RPMI7951 (cell line): Measurements from ENCODE around the gene LRRC15. TPM values are rescaled to one million over a fixed set of nuclear protein-coding genes. Genes with fewer than 3 reads are reported as not detected.

Source experiments
- DNase-seq: peaks from one replicate; pipeline ENCODE4 v3.0.0-alpha.2; 2012; ENCODE audit warnings: low read depth
- total RNA-seq: library from RNA; depleted of rRNA; stranded (reverse); fragments of >200 nt; shearing (Covaris generic); gene quantifications from 2 replicates; pipeline ENCODE4 v1.2.3, GENCODE V29; 2014; rRNA removed

The LRRC15 gene
- total RNA-seq: 93.4 and 95.0 TPM in 2 replicates

DNA sequence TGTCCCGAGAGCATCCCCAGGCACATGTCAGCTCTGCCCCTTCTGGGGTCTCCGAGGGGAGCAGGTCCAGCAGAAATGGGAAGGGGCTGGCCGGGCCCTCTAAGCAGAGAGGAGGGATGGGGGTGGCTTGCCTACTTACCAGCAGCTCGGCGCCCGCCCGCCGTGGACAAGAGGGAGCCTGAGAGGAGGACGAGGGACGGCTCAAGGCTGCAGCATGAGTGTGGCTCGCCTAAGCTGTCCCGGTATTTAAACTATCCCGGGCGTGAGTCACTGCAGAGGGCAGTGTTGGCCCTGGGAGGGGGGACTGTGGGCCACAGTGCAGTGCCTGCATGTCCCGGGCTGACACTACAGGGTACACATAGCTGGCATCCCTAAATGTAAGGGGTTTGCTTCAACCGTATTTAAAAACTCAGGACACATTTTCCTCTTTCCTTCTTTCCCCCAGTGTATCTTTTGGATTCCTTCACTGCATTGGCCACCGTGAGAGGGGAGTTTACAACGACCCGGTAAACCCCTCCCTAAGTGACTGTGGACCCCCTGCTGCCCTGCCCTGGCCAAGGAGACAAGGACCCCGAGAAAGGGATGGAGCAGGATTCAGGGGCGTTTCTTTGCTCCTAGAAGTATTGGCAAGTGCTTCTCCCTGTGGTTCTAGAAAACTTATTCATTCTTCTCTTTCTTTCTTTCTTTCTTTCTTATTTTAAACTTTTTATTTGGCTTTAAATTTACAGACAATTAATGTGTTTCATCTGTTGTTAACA lies at the start of gene LRRC15:
Gene LRRC15 (minus strand): TSS at position 222 of the 758 bp plus-strand sequence. CDS start 8,700 bp downstream, outside the sequence.
- peak; percentile 86 for DNase-seq

GRCh38 chr3:194418671-194419070 lies 49.1 kb upstream of the LRRC15 start:
- no peak for DNase-seq

- peak; percentile 23 for DNase-seq
These were observed 37.9 kb upstream of the LRRC15 start for GRCh38 chr3:194407423-194407822.

DNA sequence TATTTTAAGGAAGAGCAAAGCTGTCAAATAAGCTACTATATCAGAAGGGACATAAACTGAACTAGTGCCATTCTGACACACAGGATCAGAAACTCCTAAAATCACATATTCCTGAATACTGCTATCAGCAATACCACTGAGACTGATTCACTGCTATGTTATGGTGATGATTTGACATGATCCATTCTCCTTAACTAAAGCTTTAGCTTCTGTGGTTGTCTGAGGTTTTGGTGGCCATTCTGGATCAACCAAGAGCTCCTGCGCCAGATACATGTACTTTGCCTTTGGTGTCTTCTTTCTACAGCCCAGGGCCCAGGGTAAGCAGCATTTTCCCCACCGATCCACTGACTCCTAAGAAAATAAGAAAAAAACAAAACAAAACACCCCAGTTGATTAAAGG lies 36.2 kb upstream of the LRRC15 start:
- DNase-seq: no peak

GRCh38 chr3:194404365-194405140 lies 35.0 kb upstream of the LRRC15 start:
- peak; percentile 58 for DNase-seq

GRCh38 chr3:194401868-194402329 lies 32.4 kb upstream of the LRRC15 start:
- DNase-seq: no peak

- DNase-seq: no peak
These were observed 31.8 kb upstream of the LRRC15 start for GRCh38 chr3:194401346-194401745.

DNA sequence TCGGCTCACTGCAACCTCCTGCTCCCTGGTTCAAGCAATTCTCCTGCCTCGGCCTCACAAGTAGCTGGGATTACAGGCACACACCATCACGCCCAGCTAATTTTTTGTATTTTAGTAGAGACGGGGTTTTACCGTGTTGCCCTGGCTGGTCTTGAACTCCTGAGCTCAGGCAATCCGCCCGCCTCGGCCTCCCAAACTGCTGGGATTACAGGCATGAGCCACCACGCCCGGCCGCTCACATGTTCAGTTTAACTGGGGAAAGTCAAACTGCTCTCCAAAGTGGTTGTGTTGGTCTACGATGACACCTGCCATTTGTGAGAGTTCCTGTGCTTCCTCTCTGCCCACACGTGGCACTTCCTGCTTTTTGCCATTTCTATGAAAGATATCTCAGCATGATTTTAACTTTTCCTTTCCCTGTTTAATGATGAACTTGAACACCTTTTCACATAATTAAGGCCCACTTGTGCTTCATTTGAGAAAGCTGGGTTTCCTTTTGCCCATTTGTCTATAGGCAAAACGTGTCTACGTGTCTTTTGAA lies 30.4 kb upstream of the LRRC15 start:
- no peak for DNase-seq

- no peak for DNase-seq
These were observed 29.6 kb upstream of the LRRC15 start, which contains the start of gene GP5 for GRCh38 chr3:194399166-194399565. Gene GP5, minus strand, starts transcription at chr3:194399266. Its CDS starts 984 bp downstream, at chr3:194398282.

DNA sequence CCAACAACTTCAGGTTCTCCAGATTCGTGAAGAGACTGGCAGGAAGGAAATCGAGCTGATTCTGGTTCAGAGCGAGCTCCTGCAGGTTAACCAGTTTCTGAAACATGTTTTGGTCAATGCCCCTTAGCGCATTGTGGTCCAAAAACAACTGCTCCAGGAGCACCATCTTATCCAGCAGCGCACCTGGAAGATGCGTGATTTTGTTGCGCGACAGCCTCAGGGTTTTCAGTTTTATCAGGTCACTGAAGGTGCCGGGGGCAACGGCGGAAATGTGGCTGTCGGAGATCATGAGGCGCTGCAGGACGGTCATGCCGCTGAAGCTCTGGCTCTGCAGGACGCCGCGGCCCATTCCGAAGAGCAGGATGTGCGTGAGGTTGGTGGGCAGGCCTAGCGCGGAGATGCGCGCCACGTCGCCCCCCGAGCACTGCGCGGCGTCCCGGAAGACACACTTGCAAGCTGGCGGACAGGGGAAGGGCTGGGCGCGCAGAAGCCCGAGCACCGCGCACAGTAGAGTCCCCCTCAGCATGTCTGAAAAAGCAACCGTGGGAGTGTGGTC lies 28.3 kb upstream of the LRRC15 start:
- no peak for DNase-seq

DNA sequence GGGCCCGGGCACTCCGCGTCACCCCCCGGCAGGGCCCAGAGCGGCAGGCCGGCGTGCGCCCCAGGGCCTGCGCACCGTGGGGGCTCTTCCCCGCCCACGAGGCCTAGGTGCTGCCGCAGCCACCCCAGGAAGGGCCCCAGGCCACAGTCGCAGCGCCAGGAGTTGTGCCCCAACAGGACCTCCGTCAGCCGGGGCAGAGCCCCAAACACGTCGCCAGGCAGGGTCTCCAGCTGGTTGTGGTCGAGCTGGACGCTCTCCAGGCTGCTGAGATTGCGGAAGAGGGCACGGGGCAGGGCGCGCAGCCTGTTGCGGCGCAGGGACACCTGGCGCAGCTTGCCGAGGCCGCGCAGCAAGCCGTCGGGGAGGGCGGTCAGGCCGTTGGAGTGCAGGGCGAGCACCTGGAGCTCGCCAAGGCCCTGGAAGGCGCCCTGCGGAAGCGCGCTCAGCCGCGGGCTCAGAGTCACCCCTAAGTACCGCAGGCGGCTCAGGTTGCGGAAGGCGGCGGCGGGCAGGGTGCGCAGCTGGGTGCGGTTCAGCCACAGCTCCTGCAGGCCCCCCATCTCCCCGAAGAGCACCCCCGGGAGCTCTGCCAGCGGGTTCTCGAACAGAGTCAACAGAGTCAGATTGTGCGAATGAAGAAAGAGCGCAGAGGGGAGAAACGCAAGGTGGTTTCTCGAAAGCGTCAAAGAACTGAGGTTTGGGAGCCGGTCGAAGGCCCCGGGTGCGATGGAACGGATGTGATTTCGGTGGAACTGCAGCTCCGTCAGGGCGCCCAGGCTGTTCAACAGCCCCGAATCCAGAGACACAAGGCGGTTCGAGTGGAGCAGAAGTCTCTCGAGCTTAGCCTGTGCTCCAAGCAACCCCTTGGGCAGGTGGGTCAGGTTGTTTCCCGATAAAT lies 27.6 kb upstream of the LRRC15 start:
- no peak for DNase-seq

- no peak for DNase-seq
These were observed 27.0 kb upstream of the LRRC15 start for GRCh38 chr3:194396539-194396858.

DNA sequence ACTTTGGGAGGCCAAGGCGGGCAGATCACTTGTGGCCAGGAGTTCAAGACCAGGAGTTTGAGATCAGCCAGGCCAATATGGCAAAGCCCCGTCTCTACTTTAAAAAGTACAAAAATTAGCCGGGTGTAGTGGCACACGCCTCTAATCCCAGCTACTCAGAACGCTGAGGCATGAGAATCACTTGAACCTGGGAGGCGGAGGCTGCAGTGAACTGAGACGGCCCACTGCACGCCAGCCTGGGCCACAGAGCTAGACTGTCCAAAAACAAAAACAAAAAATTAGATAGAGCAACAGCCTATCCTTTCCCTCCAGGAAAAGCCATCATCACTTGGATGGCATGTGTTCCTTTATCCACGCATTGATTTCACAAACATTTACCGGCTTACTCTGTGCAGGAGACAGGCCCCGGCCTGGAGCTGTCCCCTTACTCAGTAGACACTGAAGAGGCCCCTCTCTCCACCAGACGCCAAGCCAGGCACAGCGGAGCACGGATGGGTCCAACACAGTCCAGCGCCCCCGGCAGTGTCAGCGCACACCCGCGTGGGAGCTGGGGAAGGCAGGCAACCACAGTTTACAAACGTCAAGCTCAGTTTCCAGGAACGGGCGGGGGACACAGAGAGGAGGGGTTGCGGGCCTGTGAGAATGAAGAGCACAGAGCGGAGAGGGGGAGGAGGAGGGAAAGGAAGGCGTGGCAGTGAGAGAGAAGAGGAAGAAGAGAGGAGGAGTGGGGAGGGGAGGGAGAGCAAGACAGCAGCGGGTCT lies 26.4 kb upstream of the LRRC15 start:
- DNase-seq: peak; percentile 33

- no peak for DNase-seq
These were observed 25.7 kb upstream of the LRRC15 start for GRCh38 chr3:194395212-194395611.

DNA sequence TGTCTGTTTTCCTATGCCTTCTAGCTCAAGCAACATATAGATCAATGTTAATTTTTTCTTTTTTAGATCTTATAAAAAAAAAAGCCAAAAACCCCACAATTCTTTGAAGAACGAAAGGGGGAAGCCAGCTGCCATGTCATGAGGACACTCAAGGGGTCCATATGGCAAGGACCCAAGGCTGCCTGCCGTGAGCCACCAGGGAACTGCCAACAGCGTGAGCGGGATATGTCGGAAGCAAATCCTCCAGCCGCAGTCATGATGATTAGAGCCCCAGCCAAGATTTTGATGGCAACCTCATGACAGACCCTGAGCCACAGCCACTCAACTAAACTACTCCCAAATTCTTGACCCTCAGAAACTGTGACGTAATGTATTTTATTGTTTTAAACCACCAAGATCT lies 23.0 kb upstream of the LRRC15 start:
- DNase-seq: no peak

- DNase-seq: no peak
These were observed 21.3 kb upstream of the LRRC15 start for GRCh38 chr3:194390835-194391234.

- DNase-seq: no peak
These were observed 19.7 kb upstream of the LRRC15 start for GRCh38 chr3:194389269-194389668.

GRCh38 chr3:194387926-194388418 lies 18.4 kb upstream of the LRRC15 start:
- no peak for DNase-seq

- no peak for DNase-seq
These were observed 17.7 kb upstream of the LRRC15 start for GRCh38 chr3:194387276-194387675.

- no peak for DNase-seq
These were observed 17.1 kb upstream of the LRRC15 start for GRCh38 chr3:194386648-194387047.
